GM13976 (cell line): ENCODE measurements around the gene PML.

Experiments used
- DNase-seq: peaks from one replicate; pipeline ENCODE4 v3.0.0; 2012; ENCODE audit warnings: low spot score
- in situ Hi-C: fragments of 300-500 bp; cut with MboI; formaldehyde crosslinking; loops from one replicate; pipeline ENCODE4 v1.12.0; 2022; ENCODE audit warnings: low sequenced_read_pairs, mixed read lengths, inconsistent platforms; ENCODE audit not compliant: unreplicated experiment
- TF ChIP-seq, protein P1 (sequence below): IDR thresholded peaks from 2 replicates; pipeline ENCODE4 v1.5.1; 2012; ENCODE audit warnings: borderline replicate concordance, mild to moderate bottlenecking; ENCODE audit not compliant: insufficient read depth; ENCODE audit errors: extremely low read depth, missing control alignments, control extremely low read depth

The PML gene

GRCh38 chr15:74043425-74044266, 49.1 kb downstream of the PML start:
- TF ChIP-seq, protein P1, sequence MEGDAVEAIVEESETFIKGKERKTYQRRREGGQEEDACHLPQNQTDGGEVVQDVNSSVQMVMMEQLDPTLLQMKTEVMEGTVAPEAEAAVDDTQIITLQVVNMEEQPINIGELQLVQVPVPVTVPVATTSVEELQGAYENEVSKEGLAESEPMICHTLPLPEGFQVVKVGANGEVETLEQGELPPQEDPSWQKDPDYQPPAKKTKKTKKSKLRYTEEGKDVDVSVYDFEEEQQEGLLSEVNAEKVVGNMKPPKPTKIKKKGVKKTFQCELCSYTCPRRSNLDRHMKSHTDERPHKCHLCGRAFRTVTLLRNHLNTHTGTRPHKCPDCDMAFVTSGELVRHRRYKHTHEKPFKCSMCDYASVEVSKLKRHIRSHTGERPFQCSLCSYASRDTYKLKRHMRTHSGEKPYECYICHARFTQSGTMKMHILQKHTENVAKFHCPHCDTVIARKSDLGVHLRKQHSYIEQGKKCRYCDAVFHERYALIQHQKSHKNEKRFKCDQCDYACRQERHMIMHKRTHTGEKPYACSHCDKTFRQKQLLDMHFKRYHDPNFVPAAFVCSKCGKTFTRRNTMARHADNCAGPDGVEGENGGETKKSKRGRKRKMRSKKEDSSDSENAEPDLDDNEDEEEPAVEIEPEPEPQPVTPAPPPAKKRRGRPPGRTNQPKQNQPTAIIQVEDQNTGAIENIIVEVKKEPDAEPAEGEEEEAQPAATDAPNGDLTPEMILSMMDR: no peak
- in situ Hi-C loops: no loop called here
- DNase-seq: no peak

- TF ChIP-seq, protein P1: no peak
- DNase-seq: no peak
- in situ Hi-C loops: no loop called here
These were observed 50.0 kb downstream of the PML start for GRCh38 chr15:74044267-74045110.

GRCh38 chr15:74045184-74045583, 50.7 kb downstream of the PML start:
- TF ChIP-seq, protein P1: no peak
- in situ Hi-C loops: no loop called here
- no peak for DNase-seq

DNA sequence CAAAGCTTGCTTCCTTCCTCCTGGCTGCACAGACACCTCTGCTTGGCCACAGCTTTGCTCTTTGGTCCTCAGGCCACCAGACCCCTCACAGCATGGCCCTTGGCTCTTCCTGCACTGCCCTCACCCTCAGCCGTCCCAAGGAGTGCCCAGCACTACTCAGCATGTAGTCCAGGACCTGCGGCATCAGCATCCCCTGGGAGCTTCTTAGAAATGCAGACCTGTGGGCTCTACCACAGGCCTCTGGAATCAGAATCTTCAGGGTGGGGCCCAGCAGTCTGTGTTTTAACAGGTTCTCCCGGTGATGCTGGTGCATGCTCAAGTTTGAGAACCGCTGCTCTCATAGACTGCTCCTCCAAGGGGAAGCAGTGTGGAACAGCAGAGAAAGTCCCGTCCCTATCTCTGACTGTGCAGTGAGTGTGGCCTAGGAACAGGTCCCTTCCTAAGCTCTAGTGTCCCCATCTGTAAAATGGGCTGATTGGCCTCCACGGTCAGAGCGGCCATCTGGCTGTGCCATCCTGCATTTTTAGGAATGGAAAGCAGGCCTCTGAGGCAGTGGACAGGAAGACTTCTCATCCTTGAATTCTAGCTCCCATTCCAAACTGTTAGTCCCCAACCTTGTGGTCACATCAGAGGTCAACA, 51.2 kb downstream of the PML start:
- DNase-seq: no peak
- TF ChIP-seq, protein P1: no peak
- in situ Hi-C loops: no loop called here

DNA sequence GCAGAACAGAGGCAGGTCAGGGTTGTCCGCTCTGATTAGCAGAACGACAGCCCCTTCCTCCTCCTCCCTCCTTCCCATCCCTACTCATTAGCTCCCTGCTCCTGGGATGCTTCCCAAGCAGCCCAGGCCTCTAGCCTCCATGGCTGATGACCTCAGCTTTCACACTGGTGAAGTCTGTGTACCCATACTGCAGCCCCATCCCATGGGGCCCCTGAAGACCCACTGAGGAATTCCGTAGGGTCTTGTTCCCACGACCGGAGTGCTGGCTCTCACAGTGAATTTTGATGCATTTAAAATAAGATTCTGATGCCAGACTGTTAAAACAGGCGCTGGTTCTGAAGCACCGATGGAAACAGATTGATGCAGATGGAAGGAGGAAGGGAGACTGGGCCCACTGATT, 51.8 kb downstream of the PML start:
- no peak for DNase-seq
- TF ChIP-seq, protein P1: no peak
- in situ Hi-C loops: no loop called here

DNA sequence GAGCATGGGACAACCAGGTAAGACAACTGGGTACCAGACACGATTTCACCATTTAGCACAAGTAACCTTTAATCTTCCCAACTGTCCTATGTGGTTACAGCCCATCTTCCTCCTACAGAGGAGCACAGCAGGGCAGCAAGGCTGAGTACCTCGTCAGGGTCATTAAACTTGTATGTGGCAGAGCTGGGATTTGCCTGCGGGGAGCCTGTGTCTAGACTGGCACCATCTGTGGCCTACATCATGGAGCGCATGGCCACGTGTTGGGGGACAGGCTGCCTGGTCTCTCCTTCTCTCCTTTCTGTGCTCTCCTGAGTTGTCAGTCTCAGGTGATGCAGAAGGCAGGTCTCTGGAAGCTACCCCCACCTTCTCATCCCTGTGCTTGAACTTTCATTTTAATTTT, 55.6 kb downstream of the PML start:
- no peak for DNase-seq
- TF ChIP-seq, protein P1: no peak
- in situ Hi-C loops: no loop called here
